ENCODE measurements around the gene PLXNA4. TPM values are rescaled to one million over a fixed set of nuclear protein-coding genes. Genes with fewer than 3 reads are reported as not detected.
A peak's percentile ranks its signal among the peaks of the same experiment; 100 is the strongest.

Gene PLXNA4
- total and polyA plus RNA-seq, 2 donors from 2014 or later, result 0.17 to 3.5 TPM

DNA sequence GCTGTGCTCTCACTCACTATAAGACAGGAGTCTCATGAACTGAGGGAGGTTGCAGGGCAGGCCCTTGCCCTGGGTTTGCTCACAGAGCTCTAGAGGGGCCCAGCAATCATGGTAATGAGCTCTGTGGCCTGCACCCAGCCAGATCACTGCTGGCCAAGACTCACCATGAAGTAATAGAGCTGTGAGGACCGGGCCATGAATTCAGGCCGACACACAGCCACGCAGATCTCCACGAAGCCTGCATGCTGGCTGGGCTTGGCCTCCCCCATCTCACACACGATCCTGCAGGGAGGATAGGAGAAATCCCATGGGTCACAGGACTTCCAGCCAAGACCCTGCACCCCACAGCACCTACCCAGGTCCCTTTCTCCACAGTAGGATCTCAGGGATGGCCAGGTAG, 382.4 kb downstream of the PLXNA4 start:
- intact Hi-C loops (cut with DNase I), result no loop called here
- no peaks in the 10 kb centered on the region for H3K36me3 ChIP-seq (ENCODE audit: control insufficient read depth in 2 of 3, insufficient read depth in 3 of 3, low read length in 3 of 3)
- H3K27me3 ChIP-seq (ENCODE audit: control insufficient read depth, insufficient read depth, low read length), result no peaks in the 10 kb centered on the region
- no peak overlapping the region for H3K27ac ChIP-seq (ENCODE audit: low read depth in 2 of 2, low read length in 2 of 2)
- FAIRE-seq (no peak), DNase-seq (no peak)
- peaks cover 0 to 3% (median 0%) of the 10 kb centered on the region in 3 donors for H3K4me1 ChIP-seq (ENCODE audit: control insufficient read depth in 2 of 3, insufficient read depth in 2 of 3, low read depth in 1 of 3, low read length in 3 of 3)
- no peaks in the 10 kb centered on the region for H3K9me3 ChIP-seq (ENCODE audit: control insufficient read depth in 2 of 3, insufficient read depth in 1 of 3, low read length in 3 of 3)
- H3K9ac ChIP-seq (ENCODE audit: low read length in 3 of 3), result no peak overlapping the region
- no peak overlapping the region for H3K4me3 ChIP-seq (ENCODE audit: low read length in 3 of 3)
- TF ChIP-seq, protein P1, sequence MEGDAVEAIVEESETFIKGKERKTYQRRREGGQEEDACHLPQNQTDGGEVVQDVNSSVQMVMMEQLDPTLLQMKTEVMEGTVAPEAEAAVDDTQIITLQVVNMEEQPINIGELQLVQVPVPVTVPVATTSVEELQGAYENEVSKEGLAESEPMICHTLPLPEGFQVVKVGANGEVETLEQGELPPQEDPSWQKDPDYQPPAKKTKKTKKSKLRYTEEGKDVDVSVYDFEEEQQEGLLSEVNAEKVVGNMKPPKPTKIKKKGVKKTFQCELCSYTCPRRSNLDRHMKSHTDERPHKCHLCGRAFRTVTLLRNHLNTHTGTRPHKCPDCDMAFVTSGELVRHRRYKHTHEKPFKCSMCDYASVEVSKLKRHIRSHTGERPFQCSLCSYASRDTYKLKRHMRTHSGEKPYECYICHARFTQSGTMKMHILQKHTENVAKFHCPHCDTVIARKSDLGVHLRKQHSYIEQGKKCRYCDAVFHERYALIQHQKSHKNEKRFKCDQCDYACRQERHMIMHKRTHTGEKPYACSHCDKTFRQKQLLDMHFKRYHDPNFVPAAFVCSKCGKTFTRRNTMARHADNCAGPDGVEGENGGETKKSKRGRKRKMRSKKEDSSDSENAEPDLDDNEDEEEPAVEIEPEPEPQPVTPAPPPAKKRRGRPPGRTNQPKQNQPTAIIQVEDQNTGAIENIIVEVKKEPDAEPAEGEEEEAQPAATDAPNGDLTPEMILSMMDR (IDR thresholded peaks at IDR 0.05; ENCODE audit: borderline replicate concordance, extremely low read depth, insufficient read depth), result no peak

GRCh38 chr7:132192809-132193208, 383.5 kb downstream of the PLXNA4 start:
- TF ChIP-seq, protein P1 (IDR thresholded peaks at IDR 0.05; ENCODE audit: borderline replicate concordance, extremely low read depth, insufficient read depth), result no peak
- Histone ChIP-seq H3K4me1 (ENCODE audit: control insufficient read depth in 2 of 3, insufficient read depth in 2 of 3, low read depth in 1 of 3, low read length in 3 of 3) (peaks cover 0 to 3% (median 0%) of the 10 kb centered on the region in 3 donors), H3K9me3 (ENCODE audit: control insufficient read depth in 2 of 3, insufficient read depth in 1 of 3, low read length in 3 of 3) (no peaks in the 10 kb centered on the region), H3K27me3 (ENCODE audit: control insufficient read depth, insufficient read depth, low read length) (no peaks in the 10 kb centered on the region), H3K27ac (ENCODE audit: low read depth in 2 of 2, low read length in 2 of 2) (no peak overlapping the region), H3K36me3 (ENCODE audit: control insufficient read depth in 2 of 3, insufficient read depth in 3 of 3, low read length in 3 of 3) (no peaks in the 10 kb centered on the region), H3K4me3 (ENCODE audit: low read length in 3 of 3) (no peak overlapping the region), H3K9ac (ENCODE audit: low read length in 3 of 3) (no peak overlapping the region)
- intact Hi-C loops (cut with DNase I), result no loop called here
- no peak for FAIRE-seq
- DNase-seq, result no peak

DNA sequence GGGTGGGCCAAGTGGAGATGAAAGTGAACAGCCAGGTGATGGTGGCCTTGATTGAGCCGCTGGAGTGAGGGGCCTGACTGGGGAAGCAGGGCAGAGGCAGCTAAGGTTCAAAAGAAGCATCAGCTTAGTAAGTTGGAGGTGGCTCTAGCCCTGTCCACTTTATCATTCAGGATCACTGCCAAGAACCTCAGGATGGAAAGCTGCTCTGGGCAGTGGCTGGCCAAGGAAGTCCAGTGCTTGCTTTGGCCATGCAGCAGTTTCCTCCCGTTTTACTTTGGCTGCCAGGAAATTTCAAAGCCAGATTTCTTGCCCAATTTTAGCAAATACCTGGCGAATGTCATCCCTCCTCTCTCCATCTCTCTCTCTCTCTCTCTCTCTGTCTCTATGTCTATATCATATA, 384.9 kb downstream of the PLXNA4 start:
- peaks cover 0 to 10% (median 0%) of the 10 kb centered on the region in 3 donors for H3K9me3 ChIP-seq (ENCODE audit: control insufficient read depth in 2 of 3, insufficient read depth in 1 of 3, low read length in 3 of 3)
- DNase-seq (peak in 1 of 5 donors; percentile 26), FAIRE-seq (no peak)
- TF ChIP-seq, protein P1 (IDR thresholded peaks at IDR 0.05; ENCODE audit: borderline replicate concordance, extremely low read depth, insufficient read depth), result no peak
- intact Hi-C loops (cut with DNase I), result no loop called here
- no peak overlapping the region for H3K27ac ChIP-seq (ENCODE audit: low read depth in 2 of 2, low read length in 2 of 2)
- no peaks in the 10 kb centered on the region for H3K36me3 ChIP-seq (ENCODE audit: control insufficient read depth in 2 of 3, insufficient read depth in 3 of 3, low read length in 3 of 3)
- H3K9ac ChIP-seq (ENCODE audit: low read length in 3 of 3), result no peak overlapping the region
- H3K27me3 ChIP-seq (ENCODE audit: control insufficient read depth, insufficient read depth, low read length), result no peaks in the 10 kb centered on the region
- no peak overlapping the region for H3K4me3 ChIP-seq (ENCODE audit: low read length in 3 of 3)
- peaks cover 0 to 3% (median 0%) of the 10 kb centered on the region in 3 donors for H3K4me1 ChIP-seq (ENCODE audit: control insufficient read depth in 2 of 3, insufficient read depth in 2 of 3, low read depth in 1 of 3, low read length in 3 of 3)

DNA sequence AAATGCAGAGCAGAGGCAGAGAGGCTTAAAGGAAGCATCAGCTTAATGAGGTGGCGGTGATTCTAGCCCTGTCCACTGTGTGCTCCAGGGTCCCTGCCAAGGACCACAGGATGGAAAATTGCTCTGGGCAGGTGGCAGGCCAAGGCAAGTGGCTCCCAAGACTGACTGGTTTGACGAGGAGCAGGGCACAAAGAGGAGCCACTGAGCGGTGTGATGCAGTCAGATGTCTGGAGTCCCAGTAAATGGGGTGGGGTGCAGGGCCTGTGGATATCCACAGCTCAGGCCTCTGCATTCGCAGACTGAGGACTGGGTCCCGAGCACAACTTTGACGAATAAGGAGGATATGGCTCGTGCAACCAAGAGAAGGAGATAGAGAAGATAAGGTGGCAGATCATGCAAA, 385.6 kb downstream of the PLXNA4 start:
- DNase-seq (peak in 1 of 5 donors; percentile 37), FAIRE-seq (no peak)
- Histone ChIP-seq H3K27ac (ENCODE audit: low read depth in 2 of 2, low read length in 2 of 2) (no peak overlapping the region), H3K9ac (ENCODE audit: low read length in 3 of 3) (no peak overlapping the region), H3K27me3 (ENCODE audit: control insufficient read depth, insufficient read depth, low read length) (no peaks in the 10 kb centered on the region), H3K4me1 (ENCODE audit: control insufficient read depth in 2 of 3, insufficient read depth in 2 of 3, low read depth in 1 of 3, low read length in 3 of 3) (no peaks in the 10 kb centered on the region), H3K4me3 (ENCODE audit: low read length in 3 of 3) (no peak overlapping the region), H3K9me3 (ENCODE audit: control insufficient read depth in 2 of 3, insufficient read depth in 1 of 3, low read length in 3 of 3) (peaks cover 0 to 10% (median 0%) of the 10 kb centered on the region in 3 donors), H3K36me3 (ENCODE audit: control insufficient read depth in 2 of 3, insufficient read depth in 3 of 3, low read length in 3 of 3) (no peaks in the 10 kb centered on the region)
- intact Hi-C loops (cut with DNase I), result no loop called here
- TF ChIP-seq, protein P1 (IDR thresholded peaks at IDR 0.05; ENCODE audit: borderline replicate concordance, extremely low read depth, insufficient read depth), result no peak
